HFFc6 (cell line): ENCODE measurements around the gene MZF1. TPM values are rescaled to one million over a fixed set of nuclear protein-coding genes. Genes with fewer than 3 reads are reported as not detected.

ENCODE experiments used
- DNase-seq: peaks from one replicate; pipeline ENCODE4 v3.0.0-alpha.2; 2018
- H3K27ac Mint-ChIP-seq: 2 replicates; pipeline ENCODE4 v1.8.0; 2020; ENCODE audit warnings: mild to moderate bottlenecking, mixed read lengths
- H3K27me3 Mint-ChIP-seq: 2 replicates; pipeline ENCODE4 v1.8.0; 2021; ENCODE audit warnings: mild to moderate bottlenecking, moderate library complexity, mixed read lengths; ENCODE audit not compliant: insufficient read depth
- H3K36me3 Mint-ChIP-seq: 2 replicates; pipeline ENCODE4 v1.8.0; 2021; ENCODE audit warnings: low read depth, mixed read lengths
- H3K4me1 Mint-ChIP-seq: 2 replicates; pipeline ENCODE4 v1.8.0; 2020; ENCODE audit warnings: low read depth, mixed read lengths
- H3K4me3 Mint-ChIP-seq: 2 replicates; pipeline ENCODE4 v1.8.0; 2020; ENCODE audit warnings: mild to moderate bottlenecking, moderate library complexity, mixed read lengths
- H3K9me3 Mint-ChIP-seq: 2 replicates; pipeline ENCODE4 v1.8.0; 2020; ENCODE audit warnings: mild to moderate bottlenecking, mixed read lengths
- CTCF ChIP-seq: fragments of 200-600 bp; sonication (generic); IDR thresholded peaks from 2 replicates; pipeline ENCODE4 v1.5.0; 2021; ENCODE audit warnings: antibody characterized with exemption, mild to moderate bottlenecking
- total RNA-seq, 6 experiments: library from RNA; stranded (reverse); fragmentation: NEBNext Ultra II Directional; extraction: Animal tissue kit (Norgen Biotek cat#: 25700); gene quantifications; 2 replicates in 1 of 6; 3 replicates in 5 of 6; pipeline ENCODE4 v1.2.3, GENCODE V29; 2021

The MZF1 gene
- total RNA-seq, 6 experiments from 2014 or later: 8.3 to 12.4 (median 9.3) TPM

GRCh38 chr19:58566989-58567388 lies 6.1 kb downstream of the MZF1 start:
- no peak for TF ChIP-seq CTCF
- Mint-ChIP-seq H3K4me1 (peaks cover 15% of the 10 kb centered on the region), H3K9me3 (no peaks in the 10 kb centered on the region), H3K4me3 (no peak overlapping the region), H3K36me3 (peaks cover 20% of the 10 kb centered on the region; the same call in 1 of the 2 replicates), H3K27ac (no peak overlapping the region), H3K27me3 (peaks cover 10% of the 10 kb centered on the region)
- no peak for DNase-seq

- Mint-ChIP-seq H3K27me3 (peaks cover 13% of the 10 kb centered on the region), H3K36me3 (peaks cover 17% of the 10 kb centered on the region; the same call in 1 of the 2 replicates), H3K4me3 (peak overlapping the region; percentile 38), H3K4me1 (peaks cover 14% of the 10 kb centered on the region; the same call in 1 of the 2 replicates), H3K27ac (no peak overlapping the region; the same call in 1 of the 2 replicates), H3K9me3 (peaks cover 4% of the 10 kb centered on the region; the same call in 1 of the 2 replicates)
- no peak for TF ChIP-seq CTCF
- DNase-seq: no peak
These were observed 9.3 kb downstream of the MZF1 start for GRCh38 chr19:58563823-58564222.

GRCh38 chr19:58563034-58563573 lies 10.0 kb downstream of the MZF1 start:
- Mint-ChIP-seq H3K27ac (no peak overlapping the region), H3K4me3 (peak overlapping the region; percentile 71), H3K36me3 (peaks cover 10% of the 10 kb centered on the region; the same call in 1 of the 2 replicates), H3K4me1 (peaks cover 14% of the 10 kb centered on the region; the same call in 1 of the 2 replicates), H3K9me3 (peaks cover 4% of the 10 kb centered on the region; the same call in 1 of the 2 replicates), H3K27me3 (peaks cover 11% of the 10 kb centered on the region)
- no peak for TF ChIP-seq CTCF
- DNase-seq: no peak

GRCh38 chr19:58562122-58563033 lies 10.8 kb downstream of the MZF1 start:
- Mint-ChIP-seq H3K4me3 (peak overlapping the region; percentile 71), H3K36me3 (peaks cover 13% of the 10 kb centered on the region), H3K27me3 (peaks cover 11% of the 10 kb centered on the region), H3K4me1 (peaks cover 15% of the 10 kb centered on the region; the same call in 1 of the 2 replicates), H3K27ac (no peak overlapping the region), H3K9me3 (peaks cover 4% of the 10 kb centered on the region; the same call in 1 of the 2 replicates)
- DNase-seq: no peak
- no peak for TF ChIP-seq CTCF

- H3K9me3 Mint-ChIP-seq: peaks cover 4% of the 10 kb centered on the region; the same call in 1 of the 2 replicates
- H3K4me1 Mint-ChIP-seq: peaks cover 23% of the 10 kb centered on the region
- no peak overlapping the region for H3K27ac Mint-ChIP-seq
- no peak for DNase-seq
- H3K27me3 Mint-ChIP-seq: peaks cover 11% of the 10 kb centered on the region
- peaks cover 20% of the 10 kb centered on the region for H3K36me3 Mint-ChIP-seq
- no peak overlapping the region for H3K4me3 Mint-ChIP-seq
- TF ChIP-seq CTCF: no peak
These were observed 11.6 kb downstream of the MZF1 start for GRCh38 chr19:58561373-58562121.
